ENCODE data around the gene MLNR. TPM values are rescaled to one million over a fixed set of nuclear protein-coding genes. Genes with fewer than 3 reads are reported as not detected.

The MLNR gene
- polyA plus RNA-seq, 1 of the 3 experiments (the other 2 are of a cell fraction), result not detected

GRCh38 chr13:49254007-49254406, 33.9 kb downstream of the MLNR start (continued):
- TF ChIP-seq, protein P1, sequence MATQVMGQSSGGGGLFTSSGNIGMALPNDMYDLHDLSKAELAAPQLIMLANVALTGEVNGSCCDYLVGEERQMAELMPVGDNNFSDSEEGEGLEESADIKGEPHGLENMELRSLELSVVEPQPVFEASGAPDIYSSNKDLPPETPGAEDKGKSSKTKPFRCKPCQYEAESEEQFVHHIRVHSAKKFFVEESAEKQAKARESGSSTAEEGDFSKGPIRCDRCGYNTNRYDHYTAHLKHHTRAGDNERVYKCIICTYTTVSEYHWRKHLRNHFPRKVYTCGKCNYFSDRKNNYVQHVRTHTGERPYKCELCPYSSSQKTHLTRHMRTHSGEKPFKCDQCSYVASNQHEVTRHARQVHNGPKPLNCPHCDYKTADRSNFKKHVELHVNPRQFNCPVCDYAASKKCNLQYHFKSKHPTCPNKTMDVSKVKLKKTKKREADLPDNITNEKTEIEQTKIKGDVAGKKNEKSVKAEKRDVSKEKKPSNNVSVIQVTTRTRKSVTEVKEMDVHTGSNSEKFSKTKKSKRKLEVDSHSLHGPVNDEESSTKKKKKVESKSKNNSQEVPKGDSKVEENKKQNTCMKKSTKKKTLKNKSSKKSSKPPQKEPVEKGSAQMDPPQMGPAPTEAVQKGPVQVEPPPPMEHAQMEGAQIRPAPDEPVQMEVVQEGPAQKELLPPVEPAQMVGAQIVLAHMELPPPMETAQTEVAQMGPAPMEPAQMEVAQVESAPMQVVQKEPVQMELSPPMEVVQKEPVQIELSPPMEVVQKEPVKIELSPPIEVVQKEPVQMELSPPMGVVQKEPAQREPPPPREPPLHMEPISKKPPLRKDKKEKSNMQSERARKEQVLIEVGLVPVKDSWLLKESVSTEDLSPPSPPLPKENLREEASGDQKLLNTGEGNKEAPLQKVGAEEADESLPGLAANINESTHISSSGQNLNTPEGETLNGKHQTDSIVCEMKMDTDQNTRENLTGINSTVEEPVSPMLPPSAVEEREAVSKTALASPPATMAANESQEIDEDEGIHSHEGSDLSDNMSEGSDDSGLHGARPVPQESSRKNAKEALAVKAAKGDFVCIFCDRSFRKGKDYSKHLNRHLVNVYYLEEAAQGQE (IDR thresholded peaks at IDR 0.05; ENCODE audit: low read depth, low read length), result no peak
- no peak for TF ChIP-seq CHD2 (IDR thresholded peaks at IDR 0.05; ENCODE audit: low read length, partially characterized antibody)

DNA sequence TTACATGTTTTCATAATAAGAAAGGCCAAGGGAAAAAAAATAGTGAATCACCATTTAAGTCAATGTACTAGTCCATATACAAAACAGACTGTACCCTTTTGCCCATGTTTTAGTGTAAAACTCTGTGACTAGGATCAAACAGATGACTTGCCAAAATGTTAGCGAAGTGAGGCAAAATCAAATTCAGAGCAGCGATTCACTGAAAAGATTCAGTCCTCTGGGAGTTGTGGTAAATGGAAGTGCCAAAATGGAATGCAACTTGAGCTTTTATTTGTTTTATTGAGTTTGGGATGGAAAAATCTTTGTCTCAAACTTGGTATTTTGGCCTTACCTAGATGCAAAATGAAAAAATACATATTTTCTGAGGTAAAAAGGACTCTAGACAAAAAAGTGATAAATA, 36.7 kb downstream of the MLNR start:
- Histone ChIP-seq H3K4me1 (ENCODE audit: control insufficient read depth in 1 of 2, insufficient read depth in 2 of 2, low read depth in 1 of 2, low read length in 1 of 2) (no peaks in the 10 kb centered on the region), H3K4me2 (no peak overlapping the region), H3K9me2 (no peaks in the 10 kb centered on the region), H3K27me3 (ENCODE audit: insufficient read depth) (no peaks in the 10 kb centered on the region), H4K20me1 (ENCODE audit: insufficient read depth) (no peaks in the 10 kb centered on the region), H3F3A (replicated peaks; ENCODE audit: insufficient read depth) (no peaks in the 10 kb centered on the region), H3K9ac (no peak overlapping the region), H2AFZ (ENCODE audit: low read depth) (no peak overlapping the region), H3K4me3 (ENCODE audit: low read depth in 2 of 2, low read length in 1 of 2) (no peak overlapping the region), H3K27ac (ENCODE audit: low read depth in 2 of 2, low read length in 1 of 2) (no peak overlapping the region), H3K36me3 (replicated peaks in 1 of 2; ENCODE audit: control insufficient read depth in 1 of 2, insufficient read depth in 2 of 2, low read length in 1 of 2) (peaks cover 50 to 58% of the 10 kb centered on the region in 2 experiments), H3K9me3 (no peaks in the 10 kb centered on the region), H3K79me2 (ENCODE audit: insufficient read depth) (peaks cover 3% of the 10 kb centered on the region; the same call in 1 of the 2 replicates)
- POLR2A ChIA-PET, result no interaction called here
- CTCF ChIA-PET, result no interaction called here
- no peak for DNase-seq
- TF ChIP-seq GABPA (IDR thresholded peaks at IDR 0.05; ENCODE audit: low read depth) (no peak), FOXJ3 (CRISPR knock-in tag; IDR thresholded peaks at IDR 0.05) (no peak), TCF12 (IDR thresholded peaks at IDR 0.05) (no peak), MXI1 (IDR thresholded peaks at IDR 0.05; ENCODE audit: low read depth, low read length) (no peak)
- WGBS (ENCODE audit: low lambda C conversion rate), result 94% methylated on average over 2 of the region's 2 CpGs

- DNase-seq, result no peak
- Histone ChIP-seq H3K36me3 (replicated peaks in 1 of 2; ENCODE audit: control insufficient read depth in 1 of 2, insufficient read depth in 2 of 2, low read length in 1 of 2) (peaks cover 43 to 62% of the 10 kb centered on the region in 2 experiments), H3K27me3 (ENCODE audit: insufficient read depth) (no peaks in the 10 kb centered on the region), H3K79me2 (ENCODE audit: insufficient read depth) (peaks cover 2% of the 10 kb centered on the region; the same call in 1 of the 2 replicates), H3K27ac (ENCODE audit: low read depth in 2 of 2, low read length in 1 of 2) (no peak overlapping the region), H3K9me2 (no peaks in the 10 kb centered on the region), H2AFZ (ENCODE audit: low read depth) (no peak overlapping the region), H3K9ac (no peak overlapping the region), H3K9me3 (no peaks in the 10 kb centered on the region), H3K4me3 (ENCODE audit: low read depth in 2 of 2, low read length in 1 of 2) (no peak overlapping the region), H3K4me1 (ENCODE audit: control insufficient read depth in 1 of 2, insufficient read depth in 2 of 2, low read depth in 1 of 2, low read length in 1 of 2) (no peaks in the 10 kb centered on the region), H3F3A (replicated peaks; ENCODE audit: insufficient read depth) (no peaks in the 10 kb centered on the region), H4K20me1 (ENCODE audit: insufficient read depth) (no peaks in the 10 kb centered on the region), H3K4me2 (no peak overlapping the region)
- ChIA-PET POLR2A (no interaction called here), CTCF (interaction anchor here (0.7 to 2.8 kb wide), 3 partner anchors 10 to 23 kb away, joined by 3 to 10 read pairs (median 3); no protein-coding TSS in a partner anchor)
- TF ChIP-seq TCF12 (IDR thresholded peaks at IDR 0.05) (no peak), RCOR1 (IDR thresholded peaks at IDR 0.05; ENCODE audit: low read length) (no peak), TAF1 (IDR thresholded peaks at IDR 0.05; ENCODE audit: borderline replicate concordance, low read depth, low read length) (no peak), YY1 (IDR thresholded peaks at IDR 0.05; ENCODE audit: low read depth) (no peak), FOSL2 (IDR thresholded peaks at IDR 0.05; ENCODE audit: borderline replicate concordance, low read depth) (no peak), RAD21 (IDR thresholded peaks at IDR 0.05; ENCODE audit: low read length) (no peak), GABPA (IDR thresholded peaks at IDR 0.05; ENCODE audit: low read depth) (no peak), EZH2phosphoT487 (IDR thresholded peaks at IDR 0.05; ENCODE audit: borderline replicate concordance, low read depth) (no peak)
- TF ChIP-seq, protein P2, sequence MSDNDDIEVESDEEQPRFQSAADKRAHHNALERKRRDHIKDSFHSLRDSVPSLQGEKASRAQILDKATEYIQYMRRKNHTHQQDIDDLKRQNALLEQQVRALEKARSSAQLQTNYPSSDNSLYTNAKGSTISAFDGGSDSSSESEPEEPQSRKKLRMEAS (IDR thresholded peaks at IDR 0.05; ENCODE audit: low read depth), result no peak
- TF ChIP-seq, protein P3, sequence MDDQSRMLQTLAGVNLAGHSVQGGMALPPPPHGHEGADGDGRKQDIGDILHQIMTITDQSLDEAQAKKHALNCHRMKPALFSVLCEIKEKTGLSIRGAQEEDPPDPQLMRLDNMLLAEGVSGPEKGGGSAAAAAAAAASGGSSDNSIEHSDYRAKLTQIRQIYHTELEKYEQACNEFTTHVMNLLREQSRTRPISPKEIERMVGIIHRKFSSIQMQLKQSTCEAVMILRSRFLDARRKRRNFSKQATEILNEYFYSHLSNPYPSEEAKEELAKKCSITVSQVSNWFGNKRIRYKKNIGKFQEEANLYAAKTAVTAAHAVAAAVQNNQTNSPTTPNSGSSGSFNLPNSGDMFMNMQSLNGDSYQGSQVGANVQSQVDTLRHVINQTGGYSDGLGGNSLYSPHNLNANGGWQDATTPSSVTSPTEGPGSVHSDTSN (IDR thresholded peaks at IDR 0.05), result no peak
- TF ChIP-seq, protein P4, sequence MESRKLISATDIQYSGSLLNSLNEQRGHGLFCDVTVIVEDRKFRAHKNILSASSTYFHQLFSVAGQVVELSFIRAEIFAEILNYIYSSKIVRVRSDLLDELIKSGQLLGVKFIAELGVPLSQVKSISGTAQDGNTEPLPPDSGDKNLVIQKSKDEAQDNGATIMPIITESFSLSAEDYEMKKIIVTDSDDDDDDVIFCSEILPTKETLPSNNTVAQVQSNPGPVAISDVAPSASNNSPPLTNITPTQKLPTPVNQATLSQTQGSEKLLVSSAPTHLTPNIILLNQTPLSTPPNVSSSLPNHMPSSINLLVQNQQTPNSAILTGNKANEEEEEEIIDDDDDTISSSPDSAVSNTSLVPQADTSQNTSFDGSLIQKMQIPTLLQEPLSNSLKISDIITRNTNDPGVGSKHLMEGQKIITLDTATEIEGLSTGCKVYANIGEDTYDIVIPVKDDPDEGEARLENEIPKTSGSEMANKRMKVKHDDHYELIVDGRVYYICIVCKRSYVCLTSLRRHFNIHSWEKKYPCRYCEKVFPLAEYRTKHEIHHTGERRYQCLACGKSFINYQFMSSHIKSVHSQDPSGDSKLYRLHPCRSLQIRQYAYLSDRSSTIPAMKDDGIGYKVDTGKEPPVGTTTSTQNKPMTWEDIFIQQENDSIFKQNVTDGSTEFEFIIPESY (IDR thresholded peaks at IDR 0.05; ENCODE audit: borderline replicate concordance, low read depth), result no peak
- TF ChIP-seq, protein P5, sequence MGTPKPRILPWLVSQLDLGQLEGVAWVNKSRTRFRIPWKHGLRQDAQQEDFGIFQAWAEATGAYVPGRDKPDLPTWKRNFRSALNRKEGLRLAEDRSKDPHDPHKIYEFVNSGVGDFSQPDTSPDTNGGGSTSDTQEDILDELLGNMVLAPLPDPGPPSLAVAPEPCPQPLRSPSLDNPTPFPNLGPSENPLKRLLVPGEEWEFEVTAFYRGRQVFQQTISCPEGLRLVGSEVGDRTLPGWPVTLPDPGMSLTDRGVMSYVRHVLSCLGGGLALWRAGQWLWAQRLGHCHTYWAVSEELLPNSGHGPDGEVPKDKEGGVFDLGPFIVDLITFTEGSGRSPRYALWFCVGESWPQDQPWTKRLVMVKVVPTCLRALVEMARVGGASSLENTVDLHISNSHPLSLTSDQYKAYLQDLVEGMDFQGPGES (IDR thresholded peaks at IDR 0.05; ENCODE audit: low read depth, low read length), result no peak
- 100% methylated on average over 3 of the region's 3 CpGs for whole genome bisulfite sequencing (ENCODE audit: low lambda C conversion rate)
Observed at GRCh38 chr13:49258089-49258796, 38.1 kb downstream of the MLNR start.
